ENCODE data around the gene SESN3. TPM values are rescaled to one million over a fixed set of nuclear protein-coding genes. Genes with fewer than 3 reads are reported as not detected.

Gene SESN3
- total RNA-seq, 1 experiment from 2014 or later = 0.55 TPM

GRCh38 chr11:95123556-95123955 lies 107.4 kb downstream of the SESN3 start:
- intact Hi-C loops (cut with micrococcal nuclease) = no loop called here
- no peaks in the 10 kb centered on the region for H3K27me3 ChIP-seq (ENCODE audit: low read length)
- H4K20me1 ChIP-seq (ENCODE audit: low read length) = no peaks in the 10 kb centered on the region
- no peak for TF ChIP-seq CTCF (conservative IDR thresholded peaks at IDR 0.05; ENCODE audit: low read depth, low read length)
- no peak for TF ChIP-seq EZH2 (IDR thresholded peaks at IDR 0.05; ENCODE audit: low read length, unreplicated experiment)
- no peak for TF ChIP-seq EZH2phosphoT487 (IDR thresholded peaks at IDR 0.05; ENCODE audit: borderline replicate concordance, low read length)
- DNase-seq (no peak), ATAC-seq (no peak)
- H3K79me2 ChIP-seq (ENCODE audit: low read length) = no peaks in the 10 kb centered on the region
- no peaks in the 10 kb centered on the region for H3K9me3 ChIP-seq (ENCODE audit: low read length)
- H3F3A ChIP-seq (ENCODE audit: low read length, unreplicated experiment) = no peaks in the 10 kb centered on the region
- BruUV-seq (replicated peaks) = no TSS peak
- POLR2A ChIA-PET (ENCODE audit: unreplicated experiment) = no interaction called here
- H3K4me1 ChIP-seq (ENCODE audit: insufficient read depth, low read length) = no peaks in the 10 kb centered on the region
- no peak overlapping the region for H3K4me3 ChIP-seq (ENCODE audit: low read length)
- H3K36me3 ChIP-seq (ENCODE audit: low read depth, low read length) = 0 out of 2 replicates have a peak, but pooled peaks cover 4% of the 10 kb centered on the region
- no peaks in the 10 kb centered on the region for H3K9me2 ChIP-seq (replicated peaks; ENCODE audit: low read length)
- H3K27ac ChIP-seq (ENCODE audit: low read length) = no peak overlapping the region
- no peak overlapping the region for H3K4me2 ChIP-seq (ENCODE audit: low read length)
- CTCF ChIA-PET = no interaction called here
- no peak overlapping the region for H3K9ac ChIP-seq (ENCODE audit: low read length)
- no peak overlapping the region for H2AFZ ChIP-seq (ENCODE audit: low read length)

- Histone ChIP-seq H2AFZ (ENCODE audit: low read length) (no peak overlapping the region), H3K4me2 (ENCODE audit: low read length) (no peak overlapping the region), H3K27ac (ENCODE audit: low read length) (no peak overlapping the region), H3K4me3 (ENCODE audit: low read length) (no peak overlapping the region), H4K20me1 (ENCODE audit: low read length) (no peaks in the 10 kb centered on the region), H3F3A (ENCODE audit: low read length, unreplicated experiment) (no peaks in the 10 kb centered on the region), H3K79me2 (ENCODE audit: low read length) (no peaks in the 10 kb centered on the region), H3K9me2 (replicated peaks; ENCODE audit: low read length) (no peaks in the 10 kb centered on the region), H3K36me3 (ENCODE audit: low read depth, low read length) (no peaks in the 10 kb centered on the region), H3K4me1 (ENCODE audit: insufficient read depth, low read length) (no peaks in the 10 kb centered on the region), H3K9me3 (ENCODE audit: low read length) (no peaks in the 10 kb centered on the region), H3K9ac (ENCODE audit: low read length) (no peak overlapping the region), H3K27me3 (ENCODE audit: low read length) (no peaks in the 10 kb centered on the region)
- BruUV-seq (replicated peaks) = no TSS peak
- POLR2A ChIA-PET (ENCODE audit: unreplicated experiment) = no interaction called here
- CTCF ChIA-PET = no interaction called here
- DNase-seq (no peak), ATAC-seq (no peak)
- intact Hi-C loops (cut with micrococcal nuclease) = no loop called here
- no peak for TF ChIP-seq CTCF (conservative IDR thresholded peaks at IDR 0.05; ENCODE audit: low read depth, low read length)
- no peak for TF ChIP-seq EZH2 (IDR thresholded peaks at IDR 0.05; ENCODE audit: low read length, unreplicated experiment)
Observed at GRCh38 chr11:95121698-95122097, 109.3 kb downstream of the SESN3 start.

- H2AFZ ChIP-seq (ENCODE audit: low read length) = no peak overlapping the region
- no peak overlapping the region for H3K4me2 ChIP-seq (ENCODE audit: low read length)
- no peaks in the 10 kb centered on the region for H3K4me1 ChIP-seq (ENCODE audit: insufficient read depth, low read length)
- no peaks in the 10 kb centered on the region for H3K9me3 ChIP-seq (ENCODE audit: low read length)
- H3K27me3 ChIP-seq (ENCODE audit: low read length) = no peaks in the 10 kb centered on the region
- POLR2A ChIA-PET (ENCODE audit: unreplicated experiment) = no interaction called here
- no peak for TF ChIP-seq CTCF (conservative IDR thresholded peaks at IDR 0.05; ENCODE audit: low read depth, low read length)
- TF ChIP-seq EZH2 (IDR thresholded peaks at IDR 0.05; ENCODE audit: low read length, unreplicated experiment) = no peak
- TF ChIP-seq EZH2phosphoT487 (IDR thresholded peaks at IDR 0.05; ENCODE audit: borderline replicate concordance, low read length) = no peak
- H3K4me3 ChIP-seq (ENCODE audit: low read length) = no peak overlapping the region
- H3K9ac ChIP-seq (ENCODE audit: low read length) = no peak overlapping the region
- BruUV-seq (replicated peaks) = no TSS peak
- no peaks in the 10 kb centered on the region for H3K36me3 ChIP-seq (ENCODE audit: low read depth, low read length)
- H3K27ac ChIP-seq (ENCODE audit: low read length) = no peak overlapping the region
- intact Hi-C loops (cut with micrococcal nuclease) = no loop called here
- no peaks in the 10 kb centered on the region for H4K20me1 ChIP-seq (ENCODE audit: low read length)
- no peaks in the 10 kb centered on the region for H3K9me2 ChIP-seq (replicated peaks; ENCODE audit: low read length)
- CTCF ChIA-PET = no interaction called here
- no peaks in the 10 kb centered on the region for H3F3A ChIP-seq (ENCODE audit: low read length, unreplicated experiment)
- DNase-seq (peak; percentile 28), ATAC-seq (no peak)
- H3K79me2 ChIP-seq (ENCODE audit: low read length) = no peaks in the 10 kb centered on the region; the same call in 1 of the 2 replicates
Observed at GRCh38 chr11:95119361-95120060, 111.5 kb downstream of the SESN3 start.

All from PC-3 (cell line).